Measurements from ENCODE around the gene SEL1L3.

SEL1L3 gene

GRCh38 chr4:25904748-25905082 is 41.9 kb upstream of the SEL1L3 start:
- no peak for TF ChIP-seq FOXP2 (optimal IDR thresholded peaks at IDR 0.05; ENCODE audit: borderline replicate concordance, extremely low read depth, extremely low read length, insufficient read depth)
- TF ChIP-seq SIN3A (IDR thresholded peaks at IDR 0.05; ENCODE audit: borderline replicate concordance, insufficient read depth, low read length): no peak
- TF ChIP-seq TAF1 (IDR thresholded peaks at IDR 0.05; ENCODE audit: borderline replicate concordance, insufficient read depth, low read length): no peak
- no peak for TF ChIP-seq POLR2AphosphoS5 (IDR thresholded peaks at IDR 0.05; ENCODE audit: low read depth, low read length)
- TF ChIP-seq, protein P1, sequence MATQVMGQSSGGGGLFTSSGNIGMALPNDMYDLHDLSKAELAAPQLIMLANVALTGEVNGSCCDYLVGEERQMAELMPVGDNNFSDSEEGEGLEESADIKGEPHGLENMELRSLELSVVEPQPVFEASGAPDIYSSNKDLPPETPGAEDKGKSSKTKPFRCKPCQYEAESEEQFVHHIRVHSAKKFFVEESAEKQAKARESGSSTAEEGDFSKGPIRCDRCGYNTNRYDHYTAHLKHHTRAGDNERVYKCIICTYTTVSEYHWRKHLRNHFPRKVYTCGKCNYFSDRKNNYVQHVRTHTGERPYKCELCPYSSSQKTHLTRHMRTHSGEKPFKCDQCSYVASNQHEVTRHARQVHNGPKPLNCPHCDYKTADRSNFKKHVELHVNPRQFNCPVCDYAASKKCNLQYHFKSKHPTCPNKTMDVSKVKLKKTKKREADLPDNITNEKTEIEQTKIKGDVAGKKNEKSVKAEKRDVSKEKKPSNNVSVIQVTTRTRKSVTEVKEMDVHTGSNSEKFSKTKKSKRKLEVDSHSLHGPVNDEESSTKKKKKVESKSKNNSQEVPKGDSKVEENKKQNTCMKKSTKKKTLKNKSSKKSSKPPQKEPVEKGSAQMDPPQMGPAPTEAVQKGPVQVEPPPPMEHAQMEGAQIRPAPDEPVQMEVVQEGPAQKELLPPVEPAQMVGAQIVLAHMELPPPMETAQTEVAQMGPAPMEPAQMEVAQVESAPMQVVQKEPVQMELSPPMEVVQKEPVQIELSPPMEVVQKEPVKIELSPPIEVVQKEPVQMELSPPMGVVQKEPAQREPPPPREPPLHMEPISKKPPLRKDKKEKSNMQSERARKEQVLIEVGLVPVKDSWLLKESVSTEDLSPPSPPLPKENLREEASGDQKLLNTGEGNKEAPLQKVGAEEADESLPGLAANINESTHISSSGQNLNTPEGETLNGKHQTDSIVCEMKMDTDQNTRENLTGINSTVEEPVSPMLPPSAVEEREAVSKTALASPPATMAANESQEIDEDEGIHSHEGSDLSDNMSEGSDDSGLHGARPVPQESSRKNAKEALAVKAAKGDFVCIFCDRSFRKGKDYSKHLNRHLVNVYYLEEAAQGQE (IDR thresholded peaks at IDR 0.05; ENCODE audit: insufficient read depth in 1 of 2, low read depth in 2 of 2, low read length in 2 of 2): no peak

- TF ChIP-seq FOXP2 (optimal IDR thresholded peaks at IDR 0.05; ENCODE audit: borderline replicate concordance, extremely low read depth, extremely low read length, insufficient read depth) (no peak), TAF1 (IDR thresholded peaks at IDR 0.05; ENCODE audit: borderline replicate concordance, insufficient read depth, low read length) (no peak), POLR2AphosphoS5 (IDR thresholded peaks at IDR 0.05; ENCODE audit: low read depth, low read length) (no peak), SIN3A (IDR thresholded peaks at IDR 0.05; ENCODE audit: borderline replicate concordance, insufficient read depth, low read length) (no peak)
- TF ChIP-seq, protein P1 (IDR thresholded peaks at IDR 0.05; ENCODE audit: insufficient read depth in 1 of 2, low read depth in 2 of 2, low read length in 2 of 2): no peak
Measured at GRCh38 chr4:25903900-25904747, 41.3 kb upstream of the SEL1L3 start.

GRCh38 chr4:25901030-25901430 is 38.2 kb upstream of the SEL1L3 start:
- TF ChIP-seq, protein P1 (IDR thresholded peaks at IDR 0.05; ENCODE audit: insufficient read depth in 1 of 2, low read depth in 2 of 2, low read length in 2 of 2): no peak
- TF ChIP-seq SIN3A (IDR thresholded peaks at IDR 0.05; ENCODE audit: borderline replicate concordance, insufficient read depth, low read length) (no peak), TAF1 (IDR thresholded peaks at IDR 0.05; ENCODE audit: borderline replicate concordance, insufficient read depth, low read length) (no peak), POLR2AphosphoS5 (IDR thresholded peaks at IDR 0.05; ENCODE audit: low read depth, low read length) (no peak), FOXP2 (optimal IDR thresholded peaks at IDR 0.05; ENCODE audit: borderline replicate concordance, extremely low read depth, extremely low read length, insufficient read depth) (no peak)

- TF ChIP-seq, protein P1 (IDR thresholded peaks at IDR 0.05; ENCODE audit: insufficient read depth in 1 of 2, low read depth in 2 of 2, low read length in 2 of 2): no peak
- no peak for TF ChIP-seq SIN3A (IDR thresholded peaks at IDR 0.05; ENCODE audit: borderline replicate concordance, insufficient read depth, low read length)
- TF ChIP-seq TAF1 (IDR thresholded peaks at IDR 0.05; ENCODE audit: borderline replicate concordance, insufficient read depth, low read length): no peak
- TF ChIP-seq FOXP2 (optimal IDR thresholded peaks at IDR 0.05; ENCODE audit: borderline replicate concordance, extremely low read depth, extremely low read length, insufficient read depth): no peak
- no peak for TF ChIP-seq POLR2AphosphoS5 (IDR thresholded peaks at IDR 0.05; ENCODE audit: low read depth, low read length)
Measured at GRCh38 chr4:25900310-25900709, 37.5 kb upstream of the SEL1L3 start.

Measured in PFSK-1 (cell line).